D721Med (cell line): ENCODE data around the gene CKAP2L.

Experiments
- DNase-seq: peaks from one replicate; pipeline ENCODE4 v3.0.0; 2011; ENCODE audit warnings: low spot score; ENCODE audit not compliant: insufficient read length
- FAIRE-seq: peaks from 2 replicates; lab custom pipeline; 2011; peaks lifted over from hg19 to GRCh38; lab: Jason Lieb, UNC
- TF ChIP-seq, protein P1 (sequence below): IDR thresholded peaks from 2 replicates; pipeline ENCODE4 v1.5.1; 2012; ENCODE audit warnings: mild to moderate bottlenecking, control low read depth; ENCODE audit not compliant: insufficient read depth; ENCODE audit errors: missing control alignments

CKAP2L gene

DNA sequence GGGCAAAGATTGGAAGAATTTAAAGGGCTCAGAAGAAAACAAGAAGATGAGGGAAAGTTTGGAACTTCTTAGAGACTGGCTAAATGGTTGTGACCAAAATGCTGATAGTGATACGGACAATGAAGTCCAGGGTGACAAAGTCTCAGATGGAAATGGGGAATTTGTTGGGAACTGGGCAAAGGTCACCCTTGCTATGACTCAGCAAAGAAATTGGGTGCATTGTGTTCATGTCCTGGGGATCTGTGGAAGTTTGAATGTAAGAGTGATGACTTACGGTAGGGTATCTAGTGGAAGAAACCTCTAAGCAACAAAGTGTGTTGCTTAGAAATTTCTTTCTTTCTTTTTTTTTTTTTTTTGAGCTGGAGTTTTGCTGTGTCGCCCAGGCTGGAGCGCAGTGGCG, 25.9 kb upstream of the CKAP2L start:
- TF ChIP-seq, protein P1, sequence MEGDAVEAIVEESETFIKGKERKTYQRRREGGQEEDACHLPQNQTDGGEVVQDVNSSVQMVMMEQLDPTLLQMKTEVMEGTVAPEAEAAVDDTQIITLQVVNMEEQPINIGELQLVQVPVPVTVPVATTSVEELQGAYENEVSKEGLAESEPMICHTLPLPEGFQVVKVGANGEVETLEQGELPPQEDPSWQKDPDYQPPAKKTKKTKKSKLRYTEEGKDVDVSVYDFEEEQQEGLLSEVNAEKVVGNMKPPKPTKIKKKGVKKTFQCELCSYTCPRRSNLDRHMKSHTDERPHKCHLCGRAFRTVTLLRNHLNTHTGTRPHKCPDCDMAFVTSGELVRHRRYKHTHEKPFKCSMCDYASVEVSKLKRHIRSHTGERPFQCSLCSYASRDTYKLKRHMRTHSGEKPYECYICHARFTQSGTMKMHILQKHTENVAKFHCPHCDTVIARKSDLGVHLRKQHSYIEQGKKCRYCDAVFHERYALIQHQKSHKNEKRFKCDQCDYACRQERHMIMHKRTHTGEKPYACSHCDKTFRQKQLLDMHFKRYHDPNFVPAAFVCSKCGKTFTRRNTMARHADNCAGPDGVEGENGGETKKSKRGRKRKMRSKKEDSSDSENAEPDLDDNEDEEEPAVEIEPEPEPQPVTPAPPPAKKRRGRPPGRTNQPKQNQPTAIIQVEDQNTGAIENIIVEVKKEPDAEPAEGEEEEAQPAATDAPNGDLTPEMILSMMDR, result no peak
- no peak for FAIRE-seq
- DNase-seq, result no peak

DNA sequence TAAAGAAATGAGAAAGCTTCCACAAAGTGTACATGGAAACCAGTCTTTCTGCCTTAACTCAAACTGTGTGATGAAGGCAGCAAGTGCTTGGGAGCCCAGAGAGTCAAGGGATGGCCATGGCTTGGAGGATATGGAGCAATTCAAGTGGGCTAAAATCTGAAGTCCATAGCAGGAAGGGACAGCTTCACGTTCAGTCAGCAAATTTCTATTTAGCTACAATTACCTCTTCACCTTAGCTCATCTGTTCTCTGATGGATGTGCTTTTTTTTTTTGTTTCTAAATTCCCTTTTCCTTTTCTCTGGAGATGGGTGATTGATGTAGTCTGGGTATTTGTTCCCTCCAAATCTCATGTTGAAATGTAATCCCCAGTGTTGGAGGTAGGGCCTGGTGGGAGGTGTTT, 24.8 kb upstream of the CKAP2L start:
- no peak for FAIRE-seq
- TF ChIP-seq, protein P1, result no peak
- DNase-seq, result no peak

- DNase-seq (no peak), FAIRE-seq (no peak)
Measured at GRCh38 chr2:112788653-112789052, 24.2 kb upstream of the CKAP2L start.

DNA sequence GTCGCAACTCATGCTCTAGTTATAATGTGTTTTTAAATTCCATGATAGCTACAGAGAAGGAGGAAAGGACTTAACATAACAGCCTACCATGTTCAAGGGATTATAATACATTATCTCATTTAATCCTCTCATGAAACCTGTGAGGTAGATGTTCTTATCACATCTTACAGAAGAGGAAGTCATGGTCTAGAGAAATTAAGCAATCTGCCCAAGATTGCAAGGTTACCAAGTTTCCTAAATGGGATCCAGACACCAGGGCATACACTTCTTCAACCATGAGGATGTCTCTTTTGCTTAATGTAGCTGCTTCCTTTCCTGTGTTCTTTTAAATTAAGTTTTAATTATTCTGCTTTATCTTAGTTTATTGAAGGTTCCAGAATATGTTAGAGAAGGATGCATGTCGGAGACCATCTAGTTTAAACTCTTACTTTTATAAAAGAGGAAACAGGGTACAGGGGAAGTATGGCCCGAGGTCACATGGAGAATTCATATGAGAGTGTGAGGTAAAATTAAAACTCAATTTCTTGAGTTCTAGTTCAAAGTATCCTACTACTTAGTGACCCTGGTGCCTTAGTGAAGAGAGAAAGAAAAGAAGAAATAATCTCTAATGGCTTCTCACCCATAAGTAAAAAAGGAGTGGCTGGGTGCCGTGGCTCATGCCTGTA, 23.5 kb upstream of the CKAP2L start:
- FAIRE-seq (no peak), DNase-seq (no peak)
- TF ChIP-seq, protein P1, result no peak

More at GRCh38 chr2:112788653-112789052, 24.2 kb upstream of the CKAP2L start:
- TF ChIP-seq, protein P1, result no peak

DNA sequence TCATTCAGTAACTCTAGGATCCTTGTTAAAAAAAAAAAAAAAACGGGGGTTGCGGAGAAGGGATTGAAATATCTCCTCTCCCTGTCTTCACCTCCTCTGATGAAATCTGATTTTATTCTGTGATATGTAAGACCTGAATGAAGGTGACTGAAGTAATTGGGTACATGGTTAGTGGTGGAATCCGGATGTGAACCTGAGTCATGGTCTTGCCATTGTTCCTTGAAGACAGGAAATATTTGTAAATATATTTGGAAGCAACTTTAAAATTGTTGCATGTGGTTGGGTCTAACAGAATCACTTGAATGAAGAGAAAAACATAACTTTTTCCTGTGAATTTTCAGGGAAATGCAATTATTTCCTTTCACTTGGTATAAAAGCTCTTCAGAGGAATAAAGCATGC, 22.9 kb upstream of the CKAP2L start:
- no peak for DNase-seq
- no peak for FAIRE-seq
- TF ChIP-seq, protein P1, result no peak

GRCh38 chr2:112784199-112785189, 20.1 kb upstream of the CKAP2L start, which contains the start of gene IL1A:
IL1A (minus strand) TSS chr2:112784493; CDS start chr2:112783770, 723 bp downstream.
- TF ChIP-seq, protein P1, result no peak
- FAIRE-seq (no peak), DNase-seq (no peak)
